HG02610 (cell line): ENCODE results near the gene KRTAP4-2.
"Not testable (repeated sequence)": the region's sequence is repeated elsewhere in the genome, so short reads cannot be mapped to it uniquely, and the experiment has no call there.

Experiments used
- ATAC-seq: cut with Tn5 transposase; IDR thresholded peaks from one replicate; pipeline ENCODE4 v1.9.1; 2021; ENCODE audit warnings: mild to moderate bottlenecking, moderate library complexity; ENCODE audit not compliant: unreplicated experiment

KRTAP4-2 gene

DNA sequence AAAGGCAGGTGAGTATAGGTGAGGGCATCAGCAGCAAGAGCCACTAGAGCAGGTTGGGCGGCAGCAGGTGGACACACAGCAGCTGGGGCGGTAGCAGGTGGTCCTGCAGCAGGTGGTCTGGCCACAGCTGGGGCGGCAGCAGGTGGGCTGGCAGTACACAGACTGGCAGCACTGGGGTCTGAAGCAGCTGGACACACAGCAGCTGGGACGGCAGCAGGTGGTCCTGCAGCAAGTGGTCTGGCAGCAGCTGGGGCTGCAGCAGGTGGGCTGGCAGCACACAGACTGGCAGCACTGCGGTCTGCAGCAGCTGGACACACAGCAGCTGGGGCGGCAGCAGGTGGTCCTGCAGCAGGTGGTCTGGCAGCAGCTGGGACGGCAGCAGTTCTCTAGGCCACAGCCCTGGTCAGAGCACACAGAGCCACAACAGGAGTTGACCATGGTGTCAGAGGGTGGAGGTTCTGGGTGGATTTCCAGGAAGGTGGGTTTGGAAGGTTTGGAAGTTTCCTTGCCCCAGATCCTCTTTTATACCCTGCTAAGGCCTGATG, at the start of gene KRTAP4-2:
Gene KRTAP4-2, minus strand, starts transcription at position 495 of the 545 bp plus-strand sequence. Its CDS starts 57 bp downstream, at position 438.
- ATAC-seq, result no peak

DNA sequence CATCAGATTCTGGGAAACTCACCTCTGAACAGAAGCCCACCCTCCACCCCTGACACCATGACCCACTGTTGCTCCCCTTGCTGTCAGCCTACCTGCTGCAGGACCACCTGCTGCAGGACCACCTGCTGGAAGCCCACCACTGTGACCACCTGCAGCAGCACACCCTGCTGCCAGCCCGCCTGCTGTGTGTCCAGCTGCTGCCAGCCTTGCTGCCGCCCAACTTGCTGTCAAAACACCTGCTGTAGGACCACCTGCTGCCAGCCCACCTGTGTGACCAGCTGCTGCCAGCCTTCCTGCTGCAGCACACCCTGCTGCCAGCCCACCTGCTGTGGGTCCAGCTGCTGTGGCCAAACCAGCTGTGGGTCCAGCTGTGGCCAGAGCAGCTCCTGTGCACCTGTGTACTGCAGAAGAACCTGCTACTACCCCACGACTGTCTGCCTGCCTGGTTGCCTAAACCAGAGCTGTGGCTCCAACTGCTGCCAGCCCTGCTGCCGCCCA, 48.6 kb upstream of the KRTAP4-2 start, which contains the start of gene KRTAP9-2:
Gene KRTAP9-2, plus strand, starts transcription at position 51 of the 498 bp plus-strand sequence. Its CDS starts 7 bp downstream, at position 58.
- ATAC-seq, result not testable (repeated sequence)

DNA sequence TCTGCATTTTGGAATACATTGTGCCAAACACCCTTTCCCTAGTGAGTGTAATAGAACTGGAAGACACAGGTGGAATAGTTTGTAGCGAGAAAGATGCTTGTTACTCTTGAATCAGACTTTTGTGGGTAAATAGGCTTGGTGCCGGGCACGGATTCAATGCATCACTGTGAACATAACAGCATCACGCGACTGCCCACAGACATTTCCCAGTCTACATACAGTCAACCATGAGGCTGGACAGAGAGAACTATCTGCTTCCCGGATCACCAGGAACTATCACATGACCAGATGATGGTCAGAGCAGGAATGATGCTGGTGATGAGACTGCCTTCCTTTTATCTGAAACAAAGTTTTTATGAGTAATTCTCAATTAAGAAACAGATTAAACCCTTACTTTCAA, 48.0 kb upstream of the KRTAP4-2 start:
- no peak for ATAC-seq

DNA sequence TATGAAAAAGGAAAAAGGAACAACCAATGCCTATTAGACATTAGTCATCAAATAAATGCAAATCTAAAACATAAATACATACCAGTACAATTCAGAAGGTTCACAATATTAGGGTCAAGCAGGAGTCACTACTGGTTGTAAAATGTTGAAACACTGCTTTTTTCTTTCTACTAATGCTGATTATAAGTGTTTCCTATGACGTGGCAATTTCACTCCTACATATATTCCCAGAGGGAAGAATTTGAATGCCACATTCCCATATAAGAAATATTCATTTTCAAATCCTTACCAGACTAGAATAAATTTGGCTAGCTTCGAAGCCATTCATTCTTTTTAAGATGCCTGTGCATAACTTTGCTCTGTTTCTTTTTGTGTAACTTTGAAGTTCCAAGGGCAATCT, 45.8 kb upstream of the KRTAP4-2 start:
- ATAC-seq, result no peak

DNA sequence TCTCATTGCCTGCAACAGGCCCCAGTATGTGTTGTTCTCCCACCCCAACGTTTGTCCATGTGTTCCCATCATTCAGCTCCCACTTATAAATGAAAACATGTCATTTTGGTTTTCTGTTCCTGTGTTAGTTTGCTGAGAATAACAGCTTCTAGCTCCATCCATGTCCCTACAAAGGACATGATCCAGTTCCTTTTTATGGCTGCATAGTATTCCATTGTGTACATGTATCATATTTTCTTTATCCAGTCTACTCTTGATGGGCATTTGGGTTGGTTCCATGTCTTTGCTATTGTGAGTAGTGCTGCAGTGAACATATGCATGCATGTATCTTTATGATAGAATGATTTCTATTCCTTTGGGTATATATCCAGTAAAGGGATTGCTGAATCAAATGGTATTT, 37.7 kb upstream of the KRTAP4-2 start:
- no peak for ATAC-seq

DNA sequence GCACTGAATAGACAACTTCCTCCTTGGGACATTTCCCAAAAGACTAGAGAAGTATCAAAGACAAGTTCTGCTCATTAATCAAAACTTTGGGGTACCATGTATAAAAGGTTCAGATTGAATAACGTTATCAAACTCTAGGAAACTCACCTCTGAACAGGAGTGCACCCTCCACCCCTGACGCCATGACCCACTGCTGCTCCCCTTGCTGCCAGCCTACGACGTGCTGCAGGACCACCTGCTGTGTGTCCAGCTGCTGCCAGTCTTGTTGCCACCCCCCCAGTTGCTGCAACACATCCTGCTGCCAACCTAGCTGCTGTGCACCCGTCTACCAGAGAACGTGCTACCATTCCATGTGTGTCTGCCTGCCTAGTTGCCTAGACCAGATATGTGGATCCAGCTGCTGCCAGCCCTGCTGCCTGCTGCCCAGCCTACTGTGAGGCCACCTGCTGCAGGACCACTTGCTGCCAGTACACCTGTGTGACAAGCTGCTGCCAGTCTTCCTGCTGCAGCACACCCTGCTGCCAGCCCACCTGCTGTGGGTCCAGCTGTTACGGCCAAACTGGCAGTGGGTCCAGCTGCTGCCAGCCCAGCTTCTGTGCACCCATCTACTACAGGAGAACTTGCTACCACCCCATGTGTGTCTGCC, 34.6 kb upstream of the KRTAP4-2 start:
- ATAC-seq, result no peak

DNA sequence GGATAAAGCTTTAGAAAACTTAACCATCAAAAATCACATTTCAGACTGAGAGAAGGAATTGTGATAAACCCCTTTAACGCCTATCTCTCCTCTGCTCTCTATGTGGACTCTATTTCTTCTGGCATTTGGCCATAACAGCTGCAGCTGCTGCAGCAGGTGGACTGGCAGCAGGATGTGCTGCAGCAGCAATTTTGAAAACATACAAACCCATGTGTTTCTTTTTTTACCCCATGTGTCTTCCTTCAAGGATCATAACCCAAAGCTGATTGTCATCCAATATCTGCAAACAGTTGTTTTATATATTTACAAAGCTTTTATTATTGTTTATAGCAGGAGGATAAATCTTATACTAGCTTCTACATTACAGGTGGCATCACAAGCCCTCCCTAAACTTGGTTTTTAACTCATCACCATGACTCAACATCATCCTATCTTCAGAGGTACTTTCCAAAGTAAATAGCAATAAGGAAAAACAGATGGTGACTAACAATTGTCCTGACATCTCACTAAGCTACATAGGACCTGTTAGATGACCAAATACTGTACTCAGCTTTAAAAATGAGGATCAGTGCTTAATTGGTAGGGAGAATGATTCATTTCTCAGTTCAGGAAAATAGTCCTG, 33.9 kb upstream of the KRTAP4-2 start:
- ATAC-seq, result no peak

DNA sequence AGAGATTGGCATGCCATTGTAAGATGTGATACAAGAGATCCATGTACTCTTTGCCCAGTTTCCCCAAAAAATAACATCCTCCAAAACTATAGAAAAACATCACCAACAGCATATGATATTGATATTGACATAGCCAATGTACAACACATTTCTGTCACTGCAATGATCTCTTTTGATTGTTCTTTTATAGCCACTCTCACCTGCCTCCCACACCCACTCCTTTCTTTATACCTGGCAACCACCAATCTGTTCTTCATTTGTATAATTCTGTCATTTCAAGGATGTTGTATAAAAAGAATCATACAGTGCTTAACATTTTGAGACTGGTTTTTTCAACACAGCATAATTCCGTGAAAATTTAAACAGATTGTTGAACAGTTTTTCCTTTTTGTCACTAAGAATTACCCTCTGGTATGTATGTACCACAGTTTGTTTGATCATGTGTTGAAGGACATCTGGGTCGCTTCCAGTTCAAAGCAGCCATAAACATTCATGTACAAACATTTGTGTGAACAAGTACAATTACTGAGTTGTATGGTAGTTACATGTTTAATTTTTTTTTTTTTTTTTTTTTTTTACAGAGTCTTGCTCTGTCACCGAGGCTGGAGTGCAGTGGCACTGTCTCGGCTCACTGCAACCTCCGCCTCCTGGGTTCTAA, 21.5 kb upstream of the KRTAP4-2 start:
- no peak for ATAC-seq

DNA sequence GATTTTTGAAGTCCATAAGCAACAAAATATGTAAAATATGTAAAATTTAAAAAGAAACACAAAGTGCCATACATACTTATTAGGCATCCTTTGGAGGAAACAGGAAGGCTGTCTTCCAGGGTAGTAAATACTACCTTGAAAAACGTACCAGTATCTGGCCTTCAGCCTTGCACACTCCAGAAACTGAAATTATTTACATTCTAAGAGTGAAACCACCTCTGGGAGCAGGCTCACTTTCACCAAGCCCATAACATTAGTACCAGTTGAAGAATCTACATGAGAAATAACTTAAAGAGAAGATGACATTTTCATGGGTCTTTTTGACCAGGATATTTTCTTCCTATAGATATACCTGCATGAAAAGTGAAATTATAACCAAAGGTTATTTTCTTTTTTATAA, 18.0 kb upstream of the KRTAP4-2 start:
- no peak for ATAC-seq

DNA sequence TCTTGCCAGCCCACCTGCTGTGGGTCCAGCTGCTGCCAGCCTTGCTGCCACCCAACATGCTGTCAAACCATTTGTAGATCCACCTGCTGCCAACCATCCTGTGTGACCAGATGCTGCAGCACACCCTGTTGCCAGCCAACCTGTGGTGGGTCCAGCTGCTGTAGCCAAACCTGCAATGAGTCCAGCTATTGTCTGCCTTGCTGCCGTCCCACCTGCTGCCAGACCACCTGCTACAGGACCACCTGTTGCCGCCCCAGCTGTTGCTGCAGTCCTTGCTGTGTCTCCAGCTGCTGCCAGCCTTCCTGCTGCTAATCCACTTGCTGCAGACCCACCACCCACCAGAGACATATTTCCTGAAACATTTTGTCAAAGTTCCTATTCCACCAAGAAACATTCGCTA, 12.3 kb upstream of the KRTAP4-2 start:
- no peak for ATAC-seq

DNA sequence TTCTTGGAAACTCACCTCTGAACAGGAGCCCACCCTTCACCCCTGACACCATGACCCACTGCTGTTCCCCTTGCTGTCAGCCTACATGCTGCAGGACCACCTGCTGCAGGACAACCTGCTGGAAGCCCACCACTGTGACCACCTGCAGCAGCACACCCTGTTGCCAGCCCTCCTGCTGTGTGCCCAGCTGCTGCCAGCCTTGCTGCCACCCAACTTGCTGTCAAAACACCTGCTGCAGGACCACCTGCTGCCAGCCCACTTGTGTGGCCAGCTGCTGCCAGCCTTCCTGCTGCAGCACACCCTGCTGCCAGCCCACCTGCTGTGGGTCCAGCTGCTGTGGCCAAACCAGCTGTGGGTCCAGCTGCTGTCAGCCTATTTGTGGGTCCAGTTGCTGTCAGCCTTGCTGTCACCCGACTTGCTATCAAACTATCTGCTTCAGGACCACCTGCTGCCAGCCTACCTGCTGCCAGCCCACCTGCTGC, 11.9 kb upstream of the KRTAP4-2 start, which contains the start of gene KRTAP9-1:
Gene KRTAP9-1, plus strand, starts transcription at position 51 of the 482 bp plus-strand sequence. Its CDS starts 0 bp downstream, at position 51.
- not testable (repeated sequence) for ATAC-seq

DNA sequence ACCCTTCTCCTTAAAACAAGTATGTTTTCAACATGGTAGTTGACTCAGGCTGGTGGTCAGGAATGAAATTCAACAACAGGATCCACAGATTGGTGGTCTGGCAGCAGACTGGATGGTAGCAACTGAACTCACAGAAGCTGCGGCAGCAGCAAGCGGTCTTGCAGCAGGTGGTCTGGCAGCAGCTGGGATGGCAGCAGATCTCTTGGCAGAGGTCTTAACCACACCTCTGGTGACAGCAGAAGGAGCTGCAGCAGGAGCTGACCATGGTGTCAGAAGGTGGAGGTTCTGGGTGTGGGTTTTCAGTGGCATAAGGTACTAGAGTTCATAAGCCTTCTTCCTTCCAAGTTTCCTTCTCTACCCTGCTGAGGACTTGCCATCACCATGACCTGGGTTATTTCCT, 8.9 kb upstream of the KRTAP4-2 start:
- ATAC-seq, result no peak

DNA sequence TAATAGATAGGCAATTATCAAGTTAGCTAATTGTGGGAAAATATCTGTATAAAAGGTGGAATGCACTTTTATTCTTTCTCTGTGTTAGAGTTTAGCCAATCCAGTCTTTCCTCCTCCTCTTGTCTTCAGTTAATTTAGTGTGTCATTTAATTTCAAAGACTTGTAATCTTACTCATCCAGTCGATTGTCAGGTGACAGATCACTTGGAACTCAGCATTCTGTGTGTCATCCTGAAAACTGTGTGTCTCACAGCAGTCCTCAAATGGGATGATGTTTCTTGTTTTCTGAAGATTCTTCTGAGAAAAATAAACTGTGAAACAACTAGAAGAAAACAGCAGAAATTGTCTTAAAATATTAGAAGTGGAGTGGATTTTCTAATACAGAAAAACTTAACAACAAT, 7.0 kb upstream of the KRTAP4-2 start:
- ATAC-seq, result no peak

DNA sequence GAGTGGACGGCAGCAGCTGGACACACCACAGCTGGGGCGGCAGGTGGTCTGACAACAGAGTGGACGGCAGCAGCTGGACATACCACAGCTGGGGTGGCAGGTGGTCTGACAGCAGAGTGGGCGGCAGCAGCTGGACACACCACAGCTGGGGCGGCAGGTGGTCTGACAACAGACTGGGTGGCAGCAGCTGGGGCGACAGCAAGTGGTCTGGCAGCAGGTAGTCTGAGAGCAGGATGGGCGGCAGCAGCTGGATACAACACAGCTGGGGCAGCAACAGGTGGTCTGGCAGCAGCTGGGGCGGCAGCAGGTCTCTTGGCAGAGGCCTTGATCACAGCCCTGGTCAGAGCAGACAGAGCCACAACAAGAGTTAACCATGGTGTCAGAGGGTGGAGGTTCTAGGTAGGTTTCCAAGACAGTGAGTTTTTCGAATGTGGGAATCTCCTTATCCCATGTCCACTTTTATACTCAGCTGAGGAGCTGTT, 6.5 kb upstream of the KRTAP4-2 start, which contains the start of gene KRTAP4-1:
Gene KRTAP4-1, minus strand, starts transcription at position 432 of the 482 bp plus-strand sequence. Its CDS starts 57 bp downstream, at position 375.
- no peak for ATAC-seq

DNA sequence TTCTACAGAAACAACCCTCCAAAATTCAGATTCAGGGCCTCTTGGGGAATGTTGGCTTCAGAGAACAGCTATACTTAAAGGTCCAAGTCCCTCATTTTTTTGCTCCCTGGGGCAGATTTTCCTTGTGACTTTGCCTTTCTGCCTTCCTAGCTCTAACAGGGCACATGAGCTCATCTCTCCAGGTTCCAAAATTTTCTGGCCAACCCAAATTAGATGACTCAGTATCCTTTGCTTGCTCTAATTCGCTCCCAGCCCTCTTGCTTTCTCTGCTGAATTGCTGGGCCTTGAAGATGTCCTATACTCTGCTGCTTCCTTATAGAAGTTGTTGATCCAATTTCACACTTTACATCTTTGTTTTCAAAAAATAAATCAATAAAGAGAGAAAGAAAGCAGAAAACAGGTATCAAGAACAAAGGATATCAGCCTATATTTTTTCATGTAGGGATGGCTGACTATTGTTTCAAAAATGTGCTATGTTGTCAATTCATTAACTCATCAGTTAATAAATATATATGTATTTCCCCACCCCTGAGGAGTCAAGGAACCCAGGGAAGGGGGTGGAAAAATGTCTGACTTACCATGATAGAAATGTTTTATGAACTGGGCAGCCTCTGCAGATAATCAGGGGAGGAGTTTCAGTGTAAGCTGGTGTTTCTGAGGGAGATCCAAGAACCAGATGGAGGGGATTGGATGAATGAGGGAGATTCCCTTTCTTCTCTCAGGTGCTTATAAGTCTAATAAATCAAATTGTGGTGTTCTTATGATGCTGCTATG, 1.0 kb upstream of the KRTAP4-2 start:
- no peak for ATAC-seq

DNA sequence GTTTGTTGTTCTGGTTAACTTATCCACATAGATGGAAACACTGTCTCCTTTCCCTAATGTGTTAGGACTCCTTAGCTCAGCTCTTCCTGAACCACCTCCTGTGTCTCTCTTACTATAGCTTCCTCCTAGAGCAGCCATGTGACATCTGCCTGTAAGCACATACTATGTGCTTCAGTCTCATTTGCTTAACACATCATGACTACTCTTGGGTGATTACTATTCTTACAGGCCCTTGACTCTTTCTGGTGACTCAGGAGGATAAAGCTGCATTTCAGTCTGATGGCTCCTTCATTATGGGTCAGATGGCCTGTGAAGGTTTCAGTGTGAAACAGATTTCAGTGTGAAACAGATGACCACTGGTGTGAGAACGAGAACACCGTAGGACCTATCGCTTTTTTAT, 320 bp upstream of the KRTAP4-2 start:
- ATAC-seq, result no peak

DNA sequence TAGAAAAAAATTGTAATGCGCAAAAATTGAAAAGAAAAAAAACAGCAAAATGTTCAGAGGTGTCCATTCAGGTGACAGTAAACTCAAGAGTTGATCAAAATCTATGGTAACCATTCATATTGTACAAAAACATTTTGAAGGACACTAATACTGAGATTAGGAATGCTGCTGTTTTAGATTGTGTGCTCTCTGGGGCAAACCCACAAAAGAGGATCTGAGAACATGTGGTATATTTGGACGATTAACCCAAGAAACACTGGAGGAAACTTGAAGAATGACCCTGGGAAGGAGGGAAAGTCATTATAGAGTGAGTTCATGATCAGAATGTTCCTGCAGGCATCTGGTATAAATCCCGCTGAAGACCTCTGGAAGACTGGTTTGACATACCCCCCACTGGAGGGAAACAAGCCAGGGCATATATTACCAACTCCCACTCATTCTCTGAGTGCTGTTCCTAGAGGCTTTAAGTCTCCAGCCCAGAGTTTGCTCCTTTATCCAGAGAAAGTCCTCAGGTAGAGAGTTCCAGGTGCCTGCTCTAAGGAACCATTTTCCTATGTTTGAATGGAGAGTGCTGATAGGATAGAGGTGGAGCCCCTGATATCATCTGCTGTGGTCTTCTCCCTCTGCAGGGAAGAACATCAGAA, 1.2 kb downstream of the KRTAP4-2 start:
- ATAC-seq, result no peak

DNA sequence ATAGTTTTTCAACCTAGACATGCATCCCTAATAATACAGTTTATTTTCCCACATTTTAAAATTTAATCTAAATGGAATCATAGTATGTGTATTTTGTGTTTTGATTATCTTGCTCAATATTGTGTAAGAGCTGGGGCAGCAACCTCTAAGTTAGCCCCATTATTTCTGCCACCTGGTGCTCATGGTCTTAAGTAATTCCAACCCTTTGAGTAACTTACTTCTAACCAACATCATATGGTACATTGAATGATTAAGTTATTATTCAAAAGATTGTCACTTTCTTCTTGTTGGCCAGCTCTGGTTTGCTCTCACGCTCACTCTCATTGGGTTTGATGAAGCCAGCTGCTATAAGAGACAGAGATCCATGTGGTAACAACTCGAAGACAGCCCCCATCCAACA, 6.1 kb downstream of the KRTAP4-2 start:
- no peak for ATAC-seq

DNA sequence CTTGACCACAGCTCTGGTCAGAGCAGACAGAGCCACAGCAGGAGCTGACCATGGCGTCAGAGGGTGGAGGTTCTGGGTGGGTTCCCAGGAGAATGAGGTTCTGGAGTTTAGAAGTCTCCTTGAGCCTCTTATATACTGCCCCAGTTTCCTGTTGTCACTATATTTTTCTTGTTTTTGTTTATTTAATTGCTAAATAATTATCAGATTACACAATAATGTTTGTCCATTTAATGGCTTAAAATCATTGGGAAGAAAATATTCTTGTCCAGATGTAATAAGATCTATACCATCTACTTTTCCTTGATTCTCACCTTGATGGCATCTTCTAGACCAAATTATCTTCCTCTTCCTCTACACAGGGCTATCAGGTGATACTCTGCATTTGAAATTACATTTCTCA, 9.9 kb downstream of the KRTAP4-2 start, which contains the start of gene KRTAP4-3:
Gene KRTAP4-3, minus strand, starts transcription at position 101 of the 400 bp plus-strand sequence. Its CDS starts 49 bp downstream, at position 52.
- ATAC-seq, result no peak

DNA sequence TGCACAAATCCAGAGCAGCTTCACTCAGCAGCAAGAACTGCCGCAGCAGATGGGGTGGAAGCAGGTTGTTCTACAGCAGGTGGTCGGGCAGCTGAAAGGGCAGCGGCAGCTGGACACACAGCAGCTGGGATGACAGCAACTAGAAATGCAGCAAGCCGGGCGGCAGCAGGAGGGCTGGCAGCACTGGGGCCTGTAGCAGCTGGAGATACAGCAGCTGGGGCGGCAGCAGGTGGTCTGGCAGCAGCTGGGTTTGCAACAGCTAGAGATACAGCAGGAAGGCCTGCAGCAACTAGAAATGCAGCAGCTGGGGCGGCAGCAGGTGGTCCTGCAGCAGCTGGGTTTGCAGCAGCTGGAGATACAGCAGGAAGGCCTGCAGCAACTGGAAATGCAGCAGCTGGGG, 10.5 kb downstream of the KRTAP4-2 start:
- ATAC-seq, result no peak
